ENCODE data around the gene ENPP1.

ENPP1 gene

DNA sequence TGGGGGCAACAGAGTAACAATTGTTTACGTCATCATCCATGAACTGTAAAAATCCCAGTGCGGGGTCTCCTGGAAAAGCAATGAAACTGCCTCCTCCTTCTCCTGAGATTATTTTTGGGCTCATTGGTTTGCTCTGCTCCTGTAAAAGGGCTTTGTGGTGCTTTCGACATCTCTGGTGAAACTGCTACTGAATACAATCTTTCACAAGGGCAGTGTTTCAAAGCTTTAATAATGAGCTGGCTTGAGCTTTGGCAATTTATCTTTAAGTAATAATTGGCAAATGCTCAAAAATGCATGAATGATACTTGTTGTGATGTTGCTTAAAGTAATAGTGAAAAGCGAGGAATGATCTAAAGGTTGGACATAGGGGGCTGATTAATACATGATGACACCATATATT lies 43.5 kb upstream of the ENPP1 start:
- TF ChIP-seq, protein P1, sequence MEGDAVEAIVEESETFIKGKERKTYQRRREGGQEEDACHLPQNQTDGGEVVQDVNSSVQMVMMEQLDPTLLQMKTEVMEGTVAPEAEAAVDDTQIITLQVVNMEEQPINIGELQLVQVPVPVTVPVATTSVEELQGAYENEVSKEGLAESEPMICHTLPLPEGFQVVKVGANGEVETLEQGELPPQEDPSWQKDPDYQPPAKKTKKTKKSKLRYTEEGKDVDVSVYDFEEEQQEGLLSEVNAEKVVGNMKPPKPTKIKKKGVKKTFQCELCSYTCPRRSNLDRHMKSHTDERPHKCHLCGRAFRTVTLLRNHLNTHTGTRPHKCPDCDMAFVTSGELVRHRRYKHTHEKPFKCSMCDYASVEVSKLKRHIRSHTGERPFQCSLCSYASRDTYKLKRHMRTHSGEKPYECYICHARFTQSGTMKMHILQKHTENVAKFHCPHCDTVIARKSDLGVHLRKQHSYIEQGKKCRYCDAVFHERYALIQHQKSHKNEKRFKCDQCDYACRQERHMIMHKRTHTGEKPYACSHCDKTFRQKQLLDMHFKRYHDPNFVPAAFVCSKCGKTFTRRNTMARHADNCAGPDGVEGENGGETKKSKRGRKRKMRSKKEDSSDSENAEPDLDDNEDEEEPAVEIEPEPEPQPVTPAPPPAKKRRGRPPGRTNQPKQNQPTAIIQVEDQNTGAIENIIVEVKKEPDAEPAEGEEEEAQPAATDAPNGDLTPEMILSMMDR (IDR thresholded peaks at IDR 0.05; ENCODE audit: borderline replicate concordance, control extremely low read depth, extremely low read depth, insufficient read depth, missing control alignments), result no peak
- in situ Hi-C loops (cut with MboI; ENCODE audit: low sequenced_read_pairs, unreplicated experiment), result no loop called here
- no peak for DNase-seq (ENCODE audit: low spot score)

DNA sequence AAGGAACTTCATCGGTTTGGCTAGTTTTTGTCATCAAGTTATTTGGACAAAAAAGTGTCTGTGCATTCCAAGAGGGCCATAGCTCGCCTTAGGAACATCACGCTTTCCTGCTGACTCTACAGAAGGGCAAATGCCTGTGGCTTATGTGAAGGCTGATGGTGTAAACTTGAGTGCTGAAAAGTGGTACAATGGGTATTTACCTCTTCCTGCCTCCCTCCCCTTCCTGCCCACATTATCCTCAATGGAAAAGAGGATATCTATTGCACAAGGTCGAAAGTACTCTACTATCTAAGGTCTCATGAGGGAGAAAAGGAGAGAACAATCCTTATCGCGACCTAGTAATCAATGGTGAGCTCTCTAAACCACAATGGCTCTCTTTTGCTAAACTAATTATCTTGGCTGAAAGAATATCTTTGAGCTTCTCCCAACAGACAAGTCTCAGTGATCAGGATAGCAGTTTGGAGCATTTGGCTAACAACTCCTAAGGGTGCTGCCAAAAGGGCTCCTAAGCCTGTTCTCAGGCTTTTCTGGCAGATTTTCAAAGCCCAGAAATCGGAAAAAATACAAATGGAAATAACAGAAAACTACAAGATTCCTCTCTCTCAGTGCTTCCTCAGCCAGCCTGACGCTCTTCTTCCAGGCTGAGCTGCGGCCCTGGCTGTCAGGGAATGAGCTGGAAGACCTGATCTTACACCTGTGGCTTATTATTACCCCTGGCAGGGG lies 42.6 kb upstream of the ENPP1 start:
- in situ Hi-C loops (cut with MboI; ENCODE audit: low sequenced_read_pairs, unreplicated experiment), result no loop called here
- TF ChIP-seq, protein P1 (IDR thresholded peaks at IDR 0.05; ENCODE audit: borderline replicate concordance, control extremely low read depth, extremely low read depth, insufficient read depth, missing control alignments), result no peak
- DNase-seq (ENCODE audit: low spot score), result no peak

GRCh38 chr6:131765804-131766135 lies 42.0 kb upstream of the ENPP1 start:
- TF ChIP-seq, protein P1 (IDR thresholded peaks at IDR 0.05; ENCODE audit: borderline replicate concordance, control extremely low read depth, extremely low read depth, insufficient read depth, missing control alignments), result no peak

DNA sequence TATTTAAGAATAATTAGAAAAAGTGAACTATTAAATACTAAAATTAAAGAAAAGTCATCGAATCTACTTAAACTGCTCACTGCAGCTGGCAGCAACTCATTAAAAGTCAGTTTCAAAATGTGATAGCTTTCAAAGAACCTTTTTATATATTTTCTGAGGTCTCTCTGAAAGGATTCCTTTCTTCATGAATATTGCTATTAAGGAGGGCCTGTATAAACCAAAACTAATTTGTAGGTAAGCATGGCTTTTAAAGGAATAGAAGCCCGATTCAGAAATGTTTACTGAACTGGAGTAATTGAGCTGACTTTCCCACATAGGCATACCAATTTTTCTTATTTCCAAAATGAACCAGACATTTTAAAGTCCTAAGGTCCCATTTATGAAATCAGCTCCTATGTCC lies 41.2 kb upstream of the ENPP1 start:
- TF ChIP-seq, protein P1 (IDR thresholded peaks at IDR 0.05; ENCODE audit: borderline replicate concordance, control extremely low read depth, extremely low read depth, insufficient read depth, missing control alignments), result no peak
- DNase-seq (ENCODE audit: low spot score), result no peak
- in situ Hi-C loops (cut with MboI; ENCODE audit: low sequenced_read_pairs, unreplicated experiment), result no loop called here

More at GRCh38 chr6:131765804-131766135, 42.0 kb upstream of the ENPP1 start:
- in situ Hi-C loops (cut with MboI; ENCODE audit: low sequenced_read_pairs, unreplicated experiment), result no loop called here
- DNase-seq (ENCODE audit: low spot score), result no peak

GRCh38 chr6:131768964-131769363 lies 38.9 kb upstream of the ENPP1 start:
- in situ Hi-C loops (cut with MboI; ENCODE audit: low sequenced_read_pairs, unreplicated experiment), result no loop called here
- TF ChIP-seq, protein P1 (IDR thresholded peaks at IDR 0.05; ENCODE audit: borderline replicate concordance, control extremely low read depth, extremely low read depth, insufficient read depth, missing control alignments), result no peak
- DNase-seq (ENCODE audit: low spot score), result no peak

- TF ChIP-seq, protein P1 (IDR thresholded peaks at IDR 0.05; ENCODE audit: borderline replicate concordance, control extremely low read depth, extremely low read depth, insufficient read depth, missing control alignments), result no peak
- no peak for DNase-seq (ENCODE audit: low spot score)
- in situ Hi-C loops (cut with MboI; ENCODE audit: low sequenced_read_pairs, unreplicated experiment), result no loop called here
Measured at GRCh38 chr6:131769385-131770141, 38.3 kb upstream of the ENPP1 start.

Data from GM13976 (cell line).